OCI-LY1 (cell line): ENCODE measurements around the gene TAGLN2.

Experiments
- H2AFZ ChIP-seq: fragments of 200-600 bp; sonication (generic), shearing (Covaris generic); 2 replicates; pipeline ENCODE4 v1.6.0; 2014; ENCODE audit warnings: antibody characterized with exemption, mild to moderate bottlenecking, low read length
- H3F3A ChIP-seq: fragments of 200-600 bp; sonication (generic), shearing (Covaris generic); 2 replicates; pipeline ENCODE4 v1.6.0; 2014; ENCODE audit warnings: mild to moderate bottlenecking, antibody characterized with exemption, low read length, moderate library complexity; ENCODE audit not compliant: insufficient read depth
- H3K27ac ChIP-seq: fragments of 200-600 bp; sonication (generic); 2 replicates; pipeline ENCODE4 v1.5.1; 2014; ENCODE audit warnings: low read length, mixed run types, mild to moderate bottlenecking, low read depth; ENCODE audit not compliant: poor library complexity, severe bottlenecking
- H3K27me3 ChIP-seq: fragments of 200-600 bp; sonication (generic); 2 replicates; pipeline ENCODE4 v1.6.0; 2014; ENCODE audit warnings: antibody characterized with exemption, mild to moderate bottlenecking, low read length, moderate library complexity; ENCODE audit not compliant: insufficient read depth
- H3K36me3 ChIP-seq: fragments of 200-600 bp; sonication (generic); 2 replicates; pipeline ENCODE4 v1.6.1; 2014; ENCODE audit warnings: mild to moderate bottlenecking, antibody characterized with exemption, low read length, moderate library complexity, mixed read lengths; ENCODE audit not compliant: insufficient read depth
- H3K4me1 ChIP-seq: fragments of 200-600 bp; sonication (generic); 2 replicates; pipeline ENCODE4 v1.5.1; 2014; ENCODE audit warnings: mild to moderate bottlenecking, low read length, moderate library complexity; ENCODE audit not compliant: insufficient read depth, severe bottlenecking
- H3K4me2 ChIP-seq: fragments of 200-600 bp; sonication (generic), shearing (Covaris generic); 2 replicates; pipeline ENCODE4 v1.6.1; 2014; ENCODE audit warnings: low read length
- H3K4me3 ChIP-seq: fragments of 200-600 bp; sonication (generic); 2 replicates; pipeline ENCODE4 v1.5.1; 2014; ENCODE audit warnings: low read length, low read depth, mild to moderate bottlenecking, mixed read lengths; ENCODE audit not compliant: poor library complexity, severe bottlenecking
- H3K79me2 ChIP-seq: fragments of 200-600 bp; shearing (Covaris generic); 2 replicates; pipeline ENCODE4 v1.6.1; 2016; ENCODE audit warnings: mixed run types, low read length, mixed read lengths; ENCODE audit not compliant: insufficient read depth
- H3K9ac ChIP-seq: fragments of 200-600 bp; sonication (generic), shearing (Covaris generic); 2 replicates; pipeline ENCODE4 v1.6.1; 2014; ENCODE audit warnings: mild to moderate bottlenecking, low read length, mixed read lengths
- H3K9me2 ChIP-seq: fragments of 200-600 bp; sonication (generic), shearing (Covaris generic); 2 replicates; pipeline ENCODE4 v1.6.1; 2014; ENCODE audit warnings: low read depth, mild to moderate bottlenecking, low read length, mixed read lengths
- H3K9me3 ChIP-seq: fragments of 200-600 bp; shearing (Covaris generic); 2 replicates; pipeline ENCODE4 v1.6.1; 2014; ENCODE audit warnings: low read length, mixed read lengths
- H4K20me1 ChIP-seq: fragments of 200-600 bp; sonication (generic), shearing (Covaris generic); 2 replicates; pipeline ENCODE4 v1.6.0; 2016; ENCODE audit warnings: mild to moderate bottlenecking, low read length; ENCODE audit not compliant: insufficient read depth
- EZH2 ChIP-seq: fragments of 200-600 bp; sonication (generic), shearing (Covaris generic); IDR thresholded peaks from 2 replicates; pipeline ENCODE4 v1.8.0; 2017; ENCODE audit warnings: borderline replicate concordance, mixed run types, mild to moderate bottlenecking, antibody characterized with exemption, low read length, moderate library complexity, mixed read lengths
- TF ChIP-seq, protein P1 (sequence below): fragments of 200-600 bp; sonication (generic), shearing (Covaris generic); IDR thresholded peaks from 2 replicates; pipeline ENCODE4 v1.5.1; 2017; ENCODE audit warnings: mild to moderate bottlenecking, antibody characterized with exemption, low read length, moderate library complexity, mixed read lengths

The TAGLN2 gene

DNA sequence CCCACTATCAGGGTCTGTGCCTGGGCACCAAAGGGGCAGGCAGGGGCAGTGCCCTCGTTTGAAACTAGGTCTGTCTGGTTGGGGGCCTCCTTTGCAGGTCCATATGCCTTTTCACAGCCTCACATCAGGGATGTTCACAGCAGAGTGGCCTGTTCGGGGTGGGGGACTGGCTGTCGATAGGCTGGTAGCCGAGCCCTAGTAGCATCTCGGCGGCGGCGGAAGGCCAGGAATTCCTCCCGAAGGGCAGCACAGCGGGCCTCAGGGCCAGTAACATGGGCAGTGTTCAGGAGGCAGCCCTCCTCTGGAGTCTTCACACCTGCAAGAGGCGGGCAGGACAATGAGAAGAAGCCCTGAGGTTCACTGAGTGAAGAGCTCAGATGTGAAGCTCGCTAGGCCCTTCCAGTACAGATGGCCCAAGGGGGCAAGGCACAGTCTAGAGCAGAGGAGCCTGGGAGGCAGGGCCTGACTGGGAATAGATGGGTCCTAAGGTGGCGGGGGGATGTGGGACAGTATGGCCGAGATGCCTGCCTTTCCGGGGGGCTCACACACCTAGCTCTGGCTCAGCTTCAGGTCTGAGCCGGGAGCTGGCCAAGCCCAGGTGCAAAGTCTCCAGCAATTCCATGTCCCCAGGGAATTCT is 2.0 kb upstream of the TAGLN2 start:
- H3K79me2 ChIP-seq = no peaks in the 10 kb centered on the region
- H3K4me2 ChIP-seq = no peak overlapping the region
- no peaks in the 10 kb centered on the region for H3F3A ChIP-seq
- peaks cover 35% of the 10 kb centered on the region for H3K4me1 ChIP-seq
- no peaks in the 10 kb centered on the region for H3K9me3 ChIP-seq
- H2AFZ ChIP-seq = no peak overlapping the region
- H3K9me2 ChIP-seq = no peaks in the 10 kb centered on the region
- no peak overlapping the region for H3K9ac ChIP-seq
- H3K27me3 ChIP-seq = peaks cover 4% of the 10 kb centered on the region; the same call in 1 of the 2 replicates
- no peak overlapping the region for H3K27ac ChIP-seq
- H4K20me1 ChIP-seq = no peaks in the 10 kb centered on the region
- no peaks in the 10 kb centered on the region for H3K36me3 ChIP-seq
- H3K4me3 ChIP-seq = no peak overlapping the region
- TF ChIP-seq, protein P1, sequence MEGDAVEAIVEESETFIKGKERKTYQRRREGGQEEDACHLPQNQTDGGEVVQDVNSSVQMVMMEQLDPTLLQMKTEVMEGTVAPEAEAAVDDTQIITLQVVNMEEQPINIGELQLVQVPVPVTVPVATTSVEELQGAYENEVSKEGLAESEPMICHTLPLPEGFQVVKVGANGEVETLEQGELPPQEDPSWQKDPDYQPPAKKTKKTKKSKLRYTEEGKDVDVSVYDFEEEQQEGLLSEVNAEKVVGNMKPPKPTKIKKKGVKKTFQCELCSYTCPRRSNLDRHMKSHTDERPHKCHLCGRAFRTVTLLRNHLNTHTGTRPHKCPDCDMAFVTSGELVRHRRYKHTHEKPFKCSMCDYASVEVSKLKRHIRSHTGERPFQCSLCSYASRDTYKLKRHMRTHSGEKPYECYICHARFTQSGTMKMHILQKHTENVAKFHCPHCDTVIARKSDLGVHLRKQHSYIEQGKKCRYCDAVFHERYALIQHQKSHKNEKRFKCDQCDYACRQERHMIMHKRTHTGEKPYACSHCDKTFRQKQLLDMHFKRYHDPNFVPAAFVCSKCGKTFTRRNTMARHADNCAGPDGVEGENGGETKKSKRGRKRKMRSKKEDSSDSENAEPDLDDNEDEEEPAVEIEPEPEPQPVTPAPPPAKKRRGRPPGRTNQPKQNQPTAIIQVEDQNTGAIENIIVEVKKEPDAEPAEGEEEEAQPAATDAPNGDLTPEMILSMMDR = no peak
- no peak for TF ChIP-seq EZH2

DNA sequence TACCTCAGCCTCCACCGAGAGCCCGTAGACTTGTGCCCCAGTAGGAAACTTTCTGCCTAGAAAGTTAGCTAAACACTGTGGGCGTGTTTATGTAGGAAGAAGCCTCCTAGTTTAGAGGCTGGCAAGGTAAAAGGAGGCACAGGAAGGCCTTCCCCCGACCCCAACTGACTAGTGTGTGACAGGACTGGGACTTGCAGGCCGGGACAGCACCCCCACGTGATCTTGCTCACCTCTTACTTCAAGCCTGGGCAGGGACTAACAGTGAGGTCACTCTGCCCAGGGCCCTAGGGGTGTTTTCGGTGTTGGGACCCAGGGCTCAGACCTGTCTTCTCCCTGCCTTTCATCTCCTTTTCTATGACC is 392 bp upstream of the TAGLN2 start:
- no peak overlapping the region for H2AFZ ChIP-seq
- no peaks in the 10 kb centered on the region for H3K9me2 ChIP-seq
- H3K27me3 ChIP-seq = peaks cover 4% of the 10 kb centered on the region; the same call in 1 of the 2 replicates
- peaks cover 3% of the 10 kb centered on the region; the same call in 1 of the 2 replicates for H3K36me3 ChIP-seq
- peaks cover 50% of the 10 kb centered on the region for H3K4me1 ChIP-seq
- H3K79me2 ChIP-seq = no peaks in the 10 kb centered on the region
- H4K20me1 ChIP-seq = no peaks in the 10 kb centered on the region
- peak overlapping the region; percentile 84 for H3K4me2 ChIP-seq
- no peak for TF ChIP-seq EZH2
- TF ChIP-seq, protein P1 = no peak
- H3K4me3 ChIP-seq = peak overlapping the region; percentile 79
- no peak overlapping the region; the same call in 1 of the 2 replicates for H3K9ac ChIP-seq
- no peak overlapping the region for H3K27ac ChIP-seq
- H3F3A ChIP-seq = no peaks in the 10 kb centered on the region
- H3K9me3 ChIP-seq = no peaks in the 10 kb centered on the region

DNA sequence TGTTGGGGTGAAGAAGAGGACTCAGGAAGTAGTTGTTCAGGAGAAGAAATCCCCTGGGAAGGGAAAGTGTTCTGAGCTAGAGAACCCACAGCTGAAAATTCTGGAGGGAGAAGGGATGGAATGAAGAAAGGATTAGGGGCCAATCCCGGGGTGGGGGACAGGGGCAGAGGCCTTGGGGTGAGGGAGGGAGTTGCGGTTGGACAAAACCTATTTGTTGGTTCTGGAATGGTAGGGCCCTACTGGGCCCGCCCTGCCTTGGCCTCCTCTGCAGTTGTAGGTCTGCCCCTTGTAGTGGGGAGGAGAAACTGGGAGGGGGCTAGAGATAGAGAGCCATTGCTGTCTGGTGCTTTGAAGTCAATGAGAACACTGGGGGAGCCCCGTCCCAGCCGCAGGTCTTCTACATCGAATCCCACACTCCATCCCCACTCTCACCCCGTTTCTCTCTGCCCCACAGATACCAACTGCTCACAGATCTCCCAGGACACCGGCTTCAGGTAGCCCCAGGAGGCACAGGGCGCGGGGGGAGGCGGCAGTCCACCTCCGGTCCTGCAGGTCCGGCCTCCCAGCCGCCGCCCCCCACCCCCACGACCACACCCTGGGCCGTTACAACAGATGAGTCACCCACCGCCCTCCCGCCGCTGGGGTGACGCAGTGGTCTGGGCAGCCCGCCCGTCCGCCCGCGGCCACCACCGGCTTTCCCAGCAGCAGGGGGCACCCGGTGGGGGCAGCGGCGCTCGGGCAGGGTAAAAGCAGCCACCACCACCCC is 1.1 kb downstream of the TAGLN2 start:
- no peak for TF ChIP-seq EZH2
- TF ChIP-seq, protein P1 = no peak
- Histone ChIP-seq H3F3A (no peaks in the 10 kb centered on the region), H3K27ac (peak overlapping the region; percentile 87), H3K4me2 (peak overlapping the region; percentile 84), H3K9me3 (no peaks in the 10 kb centered on the region), H4K20me1 (no peaks in the 10 kb centered on the region), H3K27me3 (no peaks in the 10 kb centered on the region), H3K79me2 (no peaks in the 10 kb centered on the region), H3K4me1 (peaks cover 50% of the 10 kb centered on the region), H3K9ac (peak overlapping the region; percentile 74), H3K36me3 (peaks cover 18% of the 10 kb centered on the region; the same call in 1 of the 2 replicates), H3K4me3 (peak overlapping the region; percentile 79), H2AFZ (no peak overlapping the region), H3K9me2 (no peaks in the 10 kb centered on the region)
